ENCODE data around the gene KRT2. TPM values are rescaled to one million over a fixed set of nuclear protein-coding genes. Genes with fewer than 3 reads are reported as not detected.

KRT2 gene
- polyA plus RNA-seq, 5 donors, result not detected

- no peak for DNase-seq
Observed at GRCh38 chr12:52616680-52617402, 35.2 kb downstream of the KRT2 start.

GRCh38 chr12:52615912-52616311, 36.1 kb downstream of the KRT2 start:
- DNase-seq, result no peak

GRCh38 chr12:52615208-52615868, 36.7 kb downstream of the KRT2 start:
- DNase-seq, result no peak

- no peak for DNase-seq
Observed at GRCh38 chr12:52614381-52615207, 37.4 kb downstream of the KRT2 start.

GRCh38 chr12:52613384-52614030, 38.5 kb downstream of the KRT2 start:
- DNase-seq, result no peak

GRCh38 chr12:52612431-52613383, 39.3 kb downstream of the KRT2 start:
- DNase-seq, result no peak

GRCh38 chr12:52611080-52611468, 40.9 kb downstream of the KRT2 start:
- DNase-seq, result no peak

- DNase-seq, result no peak
Observed at GRCh38 chr12:52608826-52609630, 43.0 kb downstream of the KRT2 start.

GRCh38 chr12:52608161-52608560, 43.9 kb downstream of the KRT2 start:
- DNase-seq, result no peak

- no peak for DNase-seq
Observed at GRCh38 chr12:52607314-52607713, 44.7 kb downstream of the KRT2 start.

- DNase-seq, result no peak
Observed at GRCh38 chr12:52606581-52607218, 45.3 kb downstream of the KRT2 start.

GRCh38 chr12:52606096-52606495, 45.9 kb downstream of the KRT2 start:
- no peak for DNase-seq

GRCh38 chr12:52605542-52605941, 46.5 kb downstream of the KRT2 start:
- no peak for DNase-seq

GRCh38 chr12:52604859-52605258, 47.2 kb downstream of the KRT2 start:
- no peak for DNase-seq

- DNase-seq, result no peak
Observed at GRCh38 chr12:52603314-52603713, 48.7 kb downstream of the KRT2 start.

GRCh38 chr12:52602552-52602951, 49.5 kb downstream of the KRT2 start:
- DNase-seq, result no peak

GRCh38 chr12:52601671-52602070, 50.3 kb downstream of the KRT2 start:
- no peak for DNase-seq

GRCh38 chr12:52600941-52601481, 51.0 kb downstream of the KRT2 start, which contains the start of gene KRT72:
TSS of gene KRT72 (minus strand) at chr12:52601463. CDS start at chr12:52601452, 11 bp downstream.
- no peak for DNase-seq

- no peak for DNase-seq
Observed at GRCh38 chr12:52600475-52600874, 51.5 kb downstream of the KRT2 start.

Data from right lung (tissue), 5 donors.